HG03457 (cell line): Measurements from ENCODE around the gene C17orf107.
"Not testable (repeated sequence)": the region's sequence is repeated elsewhere in the genome, so short reads cannot be mapped to it uniquely, and the experiment has no call there.

ENCODE experiments used
- ATAC-seq: cut with Tn5 transposase; IDR thresholded peaks from one replicate; pipeline ENCODE4 v1.9.1; 2021; ENCODE audit warnings: moderate number of reproducible peaks; ENCODE audit not compliant: unreplicated experiment

Gene C17orf107

GRCh38 chr17:4898927-4899326, 409 bp upstream of the C17orf107 start:
- ATAC-seq, result no peak

GRCh38 chr17:4900231-4901107, 1.1 kb downstream of the C17orf107 start:
- ATAC-seq, result no peak

- ATAC-seq, result no peak
These were observed 1.8 kb downstream of the C17orf107 start for GRCh38 chr17:4901108-4901647.

- no peak for ATAC-seq
These were observed 2.5 kb downstream of the C17orf107 start for GRCh38 chr17:4901648-4902344.

- ATAC-seq, result no peak
These were observed 3.2 kb downstream of the C17orf107 start for GRCh38 chr17:4902540-4902939.

- no peak for ATAC-seq
These were observed 3.9 kb downstream of the C17orf107 start, which contains the start of gene CHRNE for GRCh38 chr17:4903051-4903818. CHRNE (minus strand) TSS chr17:4903098; CDS start chr17:4903063, 35 bp downstream.

- ATAC-seq, result not testable (repeated sequence)
These were observed 7.3 kb downstream of the C17orf107 start for GRCh38 chr17:4906642-4907041.

- no peak for ATAC-seq
These were observed 9.0 kb downstream of the C17orf107 start for GRCh38 chr17:4908301-4908700.

- ATAC-seq, result no peak
These were observed 9.6 kb downstream of the C17orf107 start for GRCh38 chr17:4908711-4909496.

GRCh38 chr17:4913994-4914393, 14.7 kb downstream of the C17orf107 start:
- no peak for ATAC-seq

GRCh38 chr17:4914551-4914950, 15.2 kb downstream of the C17orf107 start:
- not testable (repeated sequence) for ATAC-seq

GRCh38 chr17:4919511-4920047, 20.2 kb downstream of the C17orf107 start:
- no peak for ATAC-seq

- ATAC-seq, result no peak
These were observed 21.2 kb downstream of the C17orf107 start for GRCh38 chr17:4920351-4921048.

GRCh38 chr17:4921320-4921719, 22.0 kb downstream of the C17orf107 start:
- no peak for ATAC-seq

- ATAC-seq, result not testable (repeated sequence)
These were observed 27.4 kb downstream of the C17orf107 start for GRCh38 chr17:4926577-4927335.

GRCh38 chr17:4928881-4929280, 29.5 kb downstream of the C17orf107 start:
- ATAC-seq, result no peak

GRCh38 chr17:4931963-4932362, 32.6 kb downstream of the C17orf107 start, which contains the start of gene GP1BA:
GP1BA (plus strand) TSS chr17:4932277; CDS start chr17:4932605, 328 bp downstream.
- ATAC-seq, result no peak

- no peak for ATAC-seq
These were observed 33.4 kb downstream of the C17orf107 start for GRCh38 chr17:4932756-4933155.
